ENCODE data around the gene ZBTB20. TPM values are rescaled to one million over a fixed set of nuclear protein-coding genes. Genes with fewer than 3 reads are reported as not detected.

ZBTB20 gene
- total and polyA plus RNA-seq, 2 donors (not counting 1 experiment from before 2014, with no cell fraction given) = 4.0 to 123 TPM

- no peak overlapping the region for H3K4me2 ChIP-seq (replicated peaks; ENCODE audit: low read depth, low read length, poor library complexity, severe bottlenecking)
- H3K9ac ChIP-seq (ENCODE audit: low read length) = no peak overlapping the region
- H3K27me3 Mint-ChIP-seq = no peaks in the 10 kb centered on the region
- ChIA-PET POLR2A (no interaction called here), CTCF (no interaction called here)
- no peaks in the 10 kb centered on the region for H3K79me2 ChIP-seq (ENCODE audit: control insufficient read depth, insufficient read depth, low read length)
- no peak overlapping the region for H3K4me3 Mint-ChIP-seq
- no peaks in the 10 kb centered on the region for H3K4me1 ChIP-seq (ENCODE audit: control insufficient read depth in 2 of 2, insufficient read depth in 2 of 2, low read length in 2 of 2)
- TF ChIP-seq EZH2 (IDR thresholded peaks at IDR 0.05; ENCODE audit: borderline replicate concordance, insufficient read depth, low read depth, low read length, poor library complexity, severe bottlenecking) (no peak), CTCF (IDR thresholded peaks at IDR 0.05) (no peak)
- H3K4me1 Mint-ChIP-seq = no peaks in the 10 kb centered on the region
- DNase-seq = no peak
- no peak overlapping the region for H2AFZ ChIP-seq (ENCODE audit: insufficient read depth, low read depth, low read length, poor library complexity, severe bottlenecking)
- H3K27ac Mint-ChIP-seq = no peak overlapping the region
- no peak for ATAC-seq (ENCODE audit: low read depth)
- H3K4me3 ChIP-seq (ENCODE audit: control extremely low read depth in 1 of 5, extremely low read depth in 1 of 5, insufficient read depth in 1 of 5, low read depth in 2 of 5, low read length in 4 of 5) = no peak overlapping the region
- H3K9me3 ChIP-seq (ENCODE audit: control extremely low read depth in 1 of 3, control insufficient read depth in 2 of 3, insufficient read depth in 1 of 3, low read length in 2 of 3) = no peaks in the 10 kb centered on the region
- H3K9me3 Mint-ChIP-seq (ENCODE audit: insufficient read depth) = no peaks in the 10 kb centered on the region
- peaks cover 5% of the 10 kb centered on the region for H4K20me1 ChIP-seq (ENCODE audit: control insufficient read depth, insufficient read depth, low read length, poor library complexity, severe bottlenecking)
- H3K27ac ChIP-seq (ENCODE audit: low read length in 2 of 2) = no peak overlapping the region
- intact Hi-C loops (cut with micrococcal nuclease) = no loop called here
- H3K36me3 ChIP-seq (replicated peaks in 1 of 2; ENCODE audit: control extremely low read depth in 1 of 2, control insufficient read depth in 1 of 2, extremely low read depth in 1 of 2, insufficient read depth in 2 of 2, low read length in 1 of 2) = no peaks in the 10 kb centered on the region
- WGBS (ENCODE audit: insufficient coverage) = 100% methylated on average over 1 of the region's 3 CpGs
- no peaks in the 10 kb centered on the region for H3K27me3 ChIP-seq (replicated peaks in 1 of 4; ENCODE audit: control extremely low read depth in 1 of 4, control insufficient read depth in 3 of 4, insufficient read depth in 4 of 4, low read length in 3 of 4)
These were observed 455.2 kb downstream of the ZBTB20 start for GRCh38 chr3:114691871-114692270.

- ChIA-PET CTCF (no interaction called here), POLR2A (no interaction called here)
- Histone ChIP-seq H3K27me3 (replicated peaks in 1 of 4; ENCODE audit: control extremely low read depth in 1 of 4, control insufficient read depth in 3 of 4, insufficient read depth in 4 of 4, low read length in 3 of 4) (no peaks in the 10 kb centered on the region), H3K4me1 (ENCODE audit: control insufficient read depth in 2 of 2, insufficient read depth in 2 of 2, low read length in 2 of 2) (no peaks in the 10 kb centered on the region), H3K36me3 (replicated peaks in 1 of 2; ENCODE audit: control extremely low read depth in 1 of 2, control insufficient read depth in 1 of 2, extremely low read depth in 1 of 2, insufficient read depth in 2 of 2, low read length in 1 of 2) (no peaks in the 10 kb centered on the region), H3K4me2 (replicated peaks; ENCODE audit: low read depth, low read length, poor library complexity, severe bottlenecking) (no peak overlapping the region), H3K9ac (ENCODE audit: low read length) (no peak overlapping the region), H2AFZ (ENCODE audit: insufficient read depth, low read depth, low read length, poor library complexity, severe bottlenecking) (no peak overlapping the region), H3K79me2 (ENCODE audit: control insufficient read depth, insufficient read depth, low read length) (no peaks in the 10 kb centered on the region), H3K4me3 (ENCODE audit: control extremely low read depth in 1 of 5, extremely low read depth in 1 of 5, insufficient read depth in 1 of 5, low read depth in 2 of 5, low read length in 4 of 5) (no peak overlapping the region), H3K27ac (ENCODE audit: low read length in 2 of 2) (no peak overlapping the region), H4K20me1 (ENCODE audit: control insufficient read depth, insufficient read depth, low read length, poor library complexity, severe bottlenecking) (no peaks in the 10 kb centered on the region), H3K9me3 (ENCODE audit: control extremely low read depth in 1 of 3, control insufficient read depth in 2 of 3, insufficient read depth in 1 of 3, low read length in 2 of 3) (no peaks in the 10 kb centered on the region)
- no peak for DNase-seq
- intact Hi-C loops (cut with micrococcal nuclease) = no loop called here
- no peak overlapping the region for H3K27ac Mint-ChIP-seq
- no peak overlapping the region for H3K4me3 Mint-ChIP-seq
- no peaks in the 10 kb centered on the region for H3K9me3 Mint-ChIP-seq (ENCODE audit: insufficient read depth)
- ATAC-seq (ENCODE audit: low read depth) = no peak
- H3K27me3 Mint-ChIP-seq = no peaks in the 10 kb centered on the region
- no CpG with 5 or more reads among the region's 1 CpG for WGBS (ENCODE audit: insufficient coverage)
- H3K4me1 Mint-ChIP-seq = peaks cover 4% of the 10 kb centered on the region
- TF ChIP-seq EZH2 (IDR thresholded peaks at IDR 0.05; ENCODE audit: borderline replicate concordance, insufficient read depth, low read depth, low read length, poor library complexity, severe bottlenecking) (no peak), CTCF (IDR thresholded peaks at IDR 0.05) (no peak)
These were observed 456.2 kb downstream of the ZBTB20 start for GRCh38 chr3:114690911-114691310.

Data from B cell (primary cell).